Stimulated activated CD8-positive, alpha-beta memory T cell treated with anti-CD3 and anti-CD28 coated beads, Interleukin-12 subunit alpha, Interleukin-12 subunit beta, amount 100 ng/mL, for 24 hours (primary cell): ENCODE results near the gene TRIM71.
"Not testable (repeated sequence)": the region's sequence is repeated elsewhere in the genome, so short reads cannot be mapped to it uniquely, and the experiment has no call there.

Source experiments
- DNase-seq: peaks from one replicate; pipeline ENCODE4 v3.0.0-alpha.2; 2020; ENCODE audit errors: extremely low read depth

TRIM71 gene

DNA sequence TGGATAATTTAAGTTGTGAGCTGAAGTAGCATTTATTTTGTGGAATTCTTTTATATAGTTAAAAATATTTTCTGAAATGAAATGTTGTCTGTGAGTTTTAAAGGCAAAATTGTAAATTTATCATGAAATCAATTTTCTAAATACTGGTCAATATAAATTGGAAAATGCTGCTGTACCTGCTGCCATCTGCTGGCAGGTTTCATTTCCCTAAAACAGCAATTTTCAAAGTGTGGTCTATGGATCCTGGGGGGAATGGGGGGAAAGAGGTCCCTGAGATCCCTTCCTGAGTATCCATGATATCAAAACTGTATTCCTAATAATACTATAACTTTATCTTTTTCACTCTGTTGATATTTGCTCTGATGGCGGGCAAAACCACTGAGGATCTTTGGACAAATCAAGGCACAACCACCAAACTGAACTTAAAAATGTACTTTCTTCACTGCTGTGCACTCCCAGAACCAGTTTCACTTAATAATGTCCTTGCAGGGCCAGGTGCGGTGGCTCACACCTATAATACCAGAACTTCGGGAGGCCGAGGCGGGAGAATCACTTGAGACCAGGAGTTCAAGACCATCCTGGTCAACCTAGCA is 116.4 kb downstream of the TRIM71 start:
- no peak for DNase-seq

DNA sequence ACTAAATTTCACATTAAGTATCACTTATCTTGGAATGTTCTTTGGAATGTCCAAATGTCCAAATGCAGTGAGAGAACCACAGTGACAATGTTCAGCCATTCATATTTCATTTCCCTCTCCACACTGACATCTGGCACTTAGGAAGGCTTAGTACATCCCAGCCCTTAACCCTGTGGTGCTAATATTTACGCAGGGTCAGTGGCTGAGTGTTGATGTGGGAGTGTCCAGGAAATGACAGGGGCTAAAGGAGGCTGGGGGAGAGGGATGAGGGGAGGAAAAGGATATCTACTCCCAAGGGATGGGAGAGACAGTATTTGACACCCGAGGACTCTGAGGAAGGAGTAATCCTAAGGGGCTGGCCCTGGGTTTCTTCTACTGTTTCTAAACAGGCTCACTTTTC is 119.5 kb downstream of the TRIM71 start:
- no peak for DNase-seq

DNA sequence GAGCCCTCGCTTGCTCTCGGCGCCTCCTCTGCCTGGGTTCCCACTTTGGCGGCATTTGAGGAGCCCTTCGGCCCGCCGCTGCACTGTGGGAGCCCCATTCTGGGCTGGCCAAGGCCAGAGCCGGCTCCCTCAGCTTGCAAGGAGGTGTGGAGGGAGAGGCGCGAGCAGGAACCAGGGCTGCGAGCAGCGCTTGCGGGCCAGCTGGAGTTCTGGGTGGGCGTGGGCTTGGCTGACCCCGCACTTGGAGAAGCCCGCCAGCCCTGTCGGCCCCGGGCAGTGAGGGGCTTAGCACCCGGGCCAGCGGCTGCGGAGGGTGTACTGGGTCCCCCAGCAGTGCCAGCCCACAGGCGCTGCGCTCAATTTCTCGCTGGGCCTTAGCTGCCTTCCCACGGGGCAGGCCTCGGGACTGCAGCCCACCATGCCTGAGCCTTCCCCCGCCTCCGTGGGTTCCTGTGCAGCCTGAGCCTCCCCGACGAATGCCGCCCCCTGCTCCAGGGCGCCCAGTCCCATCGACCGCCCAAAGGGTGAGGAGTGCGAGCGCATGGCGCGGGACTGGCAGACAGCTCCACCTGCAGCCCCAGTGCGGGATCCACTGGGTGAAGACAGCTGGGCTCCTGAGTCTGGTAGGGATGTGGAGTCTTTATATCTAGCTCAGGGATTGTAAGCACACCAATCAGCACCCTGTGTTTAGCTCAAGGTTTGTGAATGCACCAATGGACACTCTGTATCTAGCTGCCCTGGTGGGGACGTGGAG is 121.9 kb downstream of the TRIM71 start:
- not testable (repeated sequence) for DNase-seq

DNA sequence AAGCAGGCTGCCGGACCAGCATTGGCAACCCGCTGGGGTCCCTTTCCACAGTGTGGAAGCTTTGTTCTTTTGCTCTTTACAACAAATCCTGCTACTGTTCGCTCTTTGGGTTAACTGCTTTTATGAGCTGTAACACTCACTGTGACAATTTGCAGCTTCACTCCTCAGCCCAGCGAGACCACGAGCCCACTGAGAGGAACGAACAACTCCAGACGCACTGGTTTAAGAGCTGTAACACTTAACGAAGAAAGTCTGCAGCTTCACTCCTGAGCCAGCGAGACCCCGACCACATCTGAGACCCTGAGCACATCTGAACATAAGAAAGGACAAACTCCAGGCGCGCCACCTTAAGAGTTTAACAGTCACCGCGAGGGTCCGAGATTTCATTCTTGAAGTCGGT is 122.9 kb downstream of the TRIM71 start:
- no peak for DNase-seq

DNA sequence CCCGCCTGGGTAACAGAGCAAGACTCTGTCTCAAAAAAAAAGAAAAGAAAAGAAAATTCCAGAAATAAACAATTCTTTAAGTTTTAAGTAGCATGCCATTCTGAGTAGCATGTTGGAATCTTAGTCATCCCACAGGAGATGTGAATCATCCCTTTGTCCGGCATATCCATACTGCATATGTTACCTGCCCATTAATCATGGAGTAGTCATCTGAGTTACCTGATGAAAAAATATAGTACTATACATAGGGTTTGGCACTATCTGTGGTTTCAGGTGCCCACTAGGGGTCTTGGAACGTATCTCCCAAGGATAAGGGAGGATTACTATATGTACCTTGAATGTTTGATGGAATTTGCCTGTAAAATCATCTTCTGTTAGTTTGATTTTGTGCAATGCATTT is 127.3 kb downstream of the TRIM71 start:
- DNase-seq = no peak

DNA sequence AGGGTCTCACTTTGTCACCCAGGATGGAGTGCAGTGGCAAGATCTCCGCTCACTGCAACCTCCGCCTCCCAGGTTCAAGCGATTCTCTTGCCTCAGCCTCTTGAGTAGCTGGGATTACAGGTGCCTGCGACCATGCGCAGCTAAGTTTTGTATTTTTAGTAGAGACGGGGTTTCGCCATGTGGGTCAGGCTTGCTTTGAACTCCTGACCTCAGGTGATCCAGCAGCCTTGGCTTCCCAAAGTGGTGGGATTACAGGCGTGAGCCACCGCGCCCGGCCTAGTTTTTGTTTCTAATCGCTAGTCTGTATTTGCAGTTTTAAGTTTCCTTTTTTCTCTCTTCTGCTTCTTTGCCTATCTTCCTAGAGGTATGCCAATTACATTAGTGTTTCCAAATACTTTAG is 127.8 kb downstream of the TRIM71 start:
- DNase-seq = not testable (repeated sequence)

DNA sequence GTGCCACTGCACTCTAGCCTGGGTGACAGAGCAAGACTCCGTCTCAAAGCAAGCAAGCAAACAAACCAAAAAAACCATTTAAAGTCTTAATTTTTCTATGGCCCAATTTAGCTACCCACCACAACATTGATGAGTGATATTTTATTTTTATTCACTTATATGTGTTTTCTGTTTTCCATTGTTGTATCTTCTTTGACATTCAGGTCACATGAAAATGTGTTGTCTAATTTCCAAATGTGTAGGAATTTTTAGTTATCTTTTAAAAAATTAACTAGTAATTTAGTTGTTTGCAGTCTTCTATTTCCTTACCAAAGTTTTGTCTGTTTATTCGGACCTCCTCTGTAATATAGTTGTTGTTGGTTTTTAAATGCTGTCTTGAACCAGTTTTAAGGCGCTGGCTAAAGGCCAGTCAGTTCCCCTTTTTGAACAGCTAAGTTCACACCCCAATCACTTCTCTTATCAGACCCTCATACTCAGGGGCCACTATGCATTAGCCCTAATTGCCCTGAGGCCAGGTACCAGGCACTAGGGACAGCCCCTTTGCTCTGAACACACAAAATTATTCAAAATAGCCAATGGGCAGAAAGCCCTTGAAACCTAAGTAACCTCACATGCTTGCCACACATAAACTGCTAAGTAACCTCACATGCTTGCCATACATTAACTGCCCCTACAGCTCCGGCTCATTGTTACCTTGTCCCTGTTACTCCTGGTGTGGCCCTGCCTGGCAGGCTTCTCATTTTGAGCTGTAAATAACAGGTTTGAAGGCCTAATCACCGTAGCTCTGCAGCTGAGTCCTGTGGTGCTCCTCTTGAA is 129.4 kb downstream of the TRIM71 start:
- DNase-seq = no peak
